DND-41 (cell line): ENCODE data around the gene BMP4.

ENCODE experiments used
- CTCF ChIP-seq: IDR thresholded peaks from 2 replicates; pipeline ENCODE4 v1.5.1; 2012; ENCODE audit warnings: borderline replicate concordance, low read length, moderate library complexity, mild to moderate bottlenecking; ENCODE audit not compliant: poor library complexity, severe bottlenecking; ENCODE audit errors: extremely low read depth
- EZH2 ChIP-seq: IDR thresholded peaks from 3 replicates; pipeline ENCODE4 v1.6.1; 2012; ENCODE audit warnings: borderline replicate concordance, low read depth, mild to moderate bottlenecking, moderate library complexity, low read length, inconsistent platforms; ENCODE audit not compliant: severe bottlenecking

GRCh38 chr14:53902307-53902706 lies 54.3 kb downstream of the BMP4 start:
- TF ChIP-seq CTCF (no peak), EZH2 (no peak)
